HepG2 (cell line): Measurements from ENCODE around the gene SCGB1C2. TPM values are rescaled to one million over a fixed set of nuclear protein-coding genes. Genes with fewer than 3 reads are reported as not detected.

Experiments used
- CBX1 ChIP-seq: IDR thresholded peaks from one replicate; pipeline ENCODE4 v1.6.1; 2016; ENCODE audit warnings: antibody characterized with exemption, low read depth
- DRAP1 ChIP-seq: IDR thresholded peaks from 2 replicates; pipeline ENCODE4 v1.6.1; 2016; ENCODE audit warnings: missing genetic modification reagents, missing compliant biosample characterization
- EP300 ChIP-seq, 3 experiments: sonication (generic) in 1 of 3; formaldehyde crosslinking in 1 of 3; IDR thresholded peaks; 2 replicates each; pipeline versions ENCODE4 v1.5.1 to v1.6.1; 2011 to 2020; ENCODE audit warnings: low read depth in 2 of 3, low read length in 2 of 3, borderline replicate concordance in 1 of 3, improper control_type of control experiment in 1 of 3, mild to moderate bottlenecking in 1 of 3, missing genetic modification reagents in 1 of 3, moderate library complexity in 1 of 3
- HDAC1 ChIP-seq: sonication (generic); formaldehyde crosslinking; IDR thresholded peaks from 2 replicates; pipeline ENCODE4 v1.5.1; 2020; ENCODE audit warnings: mild to moderate bottlenecking, missing genetic modification reagents
- HOMEZ ChIP-seq: IDR thresholded peaks from 2 replicates; pipeline ENCODE4 v1.6.1; 2016; ENCODE audit warnings: low read depth
- KDM5A ChIP-seq: fragments of 200-600 bp; sonication (generic); IDR thresholded peaks from 2 replicates; pipeline ENCODE4 v1.7.0; 2018; ENCODE audit warnings: antibody characterized with exemption, mild to moderate bottlenecking, low read length, borderline replicate concordance
- MATR3 ChIP-seq: sonication (generic); formaldehyde crosslinking; IDR thresholded peaks from 2 replicates; pipeline ENCODE4 v1.4.0; 2020; ENCODE audit warnings: missing genetic modification reagents
- MAZ ChIP-seq, 2 experiments: sonication (generic) in 1 of 2; formaldehyde crosslinking in 1 of 2; IDR thresholded peaks; 2 replicates each; pipeline versions ENCODE4 v1.5.0 to v1.6.1; 2012 to 2020; ENCODE audit warnings: low read depth in 2 of 2, mild to moderate bottlenecking in 2 of 2, borderline replicate concordance in 1 of 2, improper control_type of control experiment in 1 of 2, low read length in 1 of 2, missing genetic modification reagents in 1 of 2, moderate library complexity in 1 of 2
- MBNL3 ChIP-seq: fragments of 250-450 bp; sonication (Bioruptor Pico); conservative IDR thresholded peaks from 2 replicates; pipeline ENCODE4 v1.8.0; 2022; ENCODE audit warnings: mild to moderate bottlenecking, inconsistent platforms
- MEIS2 ChIP-seq: sonication (generic); formaldehyde crosslinking; IDR thresholded peaks from 2 replicates; pipeline ENCODE4 v1.9.0; 2021; ENCODE audit warnings: mild to moderate bottlenecking, missing genetic modification reagents
- NFYB ChIP-seq: sonication (generic); formaldehyde crosslinking; IDR thresholded peaks from 2 replicates; pipeline ENCODE4 v1.4.0; 2020; ENCODE audit warnings: missing genetic modification reagents
- SKI ChIP-seq: fragments of 450-650 bp; IDR thresholded peaks from one replicate; pipeline ENCODE4 v1.6.1; 2018; ENCODE audit warnings: mild to moderate bottlenecking; ENCODE audit not compliant: partially characterized antibody
- SP1 ChIP-seq, 2 experiments: fragments of 450-650 bp in 1 of 2; sonication (generic) in 1 of 2; formaldehyde crosslinking in 1 of 2; IDR thresholded peaks; 2 replicates each; pipeline versions ENCODE4 v1.4.0 to v1.6.1; 2016 to 2020; ENCODE audit warnings: missing genetic modification reagents in 1 of 2
- SP140L ChIP-seq: sonication (generic); formaldehyde crosslinking; IDR thresholded peaks from 2 replicates; pipeline ENCODE4 v1.4.0; 2020; ENCODE audit warnings: missing genetic modification reagents, borderline replicate concordance
- SRSF1 ChIP-seq: fragments of 200-400 bp; formaldehyde crosslinking; optimal IDR thresholded peaks from 2 replicates; pipeline ENCODE3; 2017; ENCODE audit warnings: mild to moderate bottlenecking, low read depth, low read length, moderate library complexity
- TGIF2 ChIP-seq: IDR thresholded peaks from 2 replicates; pipeline ENCODE4 v1.6.1; 2016; ENCODE audit warnings: control low read depth, missing compliant biosample characterization
- ZFP82 ChIP-seq: sonication (generic); formaldehyde crosslinking; IDR thresholded peaks from 2 replicates; pipeline ENCODE4 v1.5.1; 2020; ENCODE audit warnings: mild to moderate bottlenecking, missing genetic modification reagents, borderline replicate concordance
- ZKSCAN1 ChIP-seq: fragments of 150-350 bp; IDR thresholded peaks from 2 replicates; pipeline ENCODE4 v1.6.1; 2014; ENCODE audit warnings: low read length
- ZNF224 ChIP-seq: sonication (generic); formaldehyde crosslinking; IDR thresholded peaks from 2 replicates; pipeline ENCODE4 v1.5.0; 2020; ENCODE audit warnings: mild to moderate bottlenecking, missing genetic modification reagents
- ZNF232 ChIP-seq: sonication (generic); formaldehyde crosslinking; IDR thresholded peaks from 2 replicates; pipeline ENCODE4 v1.4.0; 2020; ENCODE audit warnings: missing genetic modification reagents, borderline replicate concordance
- ZNF234 ChIP-seq: sonication (generic); formaldehyde crosslinking; conservative IDR thresholded peaks from 2 replicates; pipeline ENCODE4 v1.5.1; 2020; ENCODE audit warnings: mild to moderate bottlenecking, missing genetic modification reagents
- ZNF292 ChIP-seq: sonication (generic); formaldehyde crosslinking; IDR thresholded peaks from 2 replicates; pipeline ENCODE4 v1.8.1; 2022; ENCODE audit warnings: mild to moderate bottlenecking, low read depth, missing genetic modification reagents, borderline replicate concordance
- ZNF879 ChIP-seq: sonication (generic); formaldehyde crosslinking; IDR thresholded peaks from 2 replicates; pipeline ENCODE4 v1.8.1; 2023; ENCODE audit warnings: missing genetic modification reagents
- polyA plus RNA-seq, 8 experiments: library from polyadenylated mRNA; depleted of rRNA in 3 of 8; stranded (reverse) in 7 of 8; unstranded in 1 of 8; fragments of >200 nt; fragmentation: Illumina TruSeq in 4 of 8; extraction: Trizol in 4 of 8; gene quantifications; 2 replicates each; pipeline versions ENCODE4 v1.2.1 to v1.2.3, GENCODE V29; 2011 to 2016; ENCODE audit warnings: low read depth in 4 of 8, missing spikeins in 1 of 8, mixed read lengths in 1 of 8; ENCODE audit not compliant: insufficient read depth in 1 of 8
- total RNA-seq, 5 experiments: library from RNA; depleted of rRNA; stranded (reverse); fragments of >200 nt; fragmentation: Illumina TruSeq; extraction: Trizol; gene quantifications; 2 replicates each; pipeline ENCODE4 v1.2.3, GENCODE V29; 2016; ENCODE audit warnings: low read depth in 1 of 5
- TF ChIP-seq, protein P1 (sequence below): sonication (generic); formaldehyde crosslinking; IDR thresholded peaks from 2 replicates; pipeline ENCODE4 v1.4.0; 2020; ENCODE audit warnings: missing genetic modification reagents, mild to moderate bottlenecking, borderline replicate concordance
- TF ChIP-seq, protein P2 (sequence below): sonication (generic); formaldehyde crosslinking; IDR thresholded peaks from 2 replicates; pipeline ENCODE4 v1.5.0; 2020; ENCODE audit warnings: mild to moderate bottlenecking, low read depth, missing genetic modification reagents, borderline replicate concordance
- TF ChIP-seq, protein P3 (sequence below): sonication (generic); formaldehyde crosslinking; conservative IDR thresholded peaks from 2 replicates; pipeline ENCODE4 v1.5.0; 2020; ENCODE audit warnings: missing genetic modification reagents

The SCGB1C2 gene
- total and polyA plus RNA-seq, 2 of the 13 experiments (the other 11 are each of a cell fraction or from before 2014, with no cell fraction given), result not detected

DNA sequence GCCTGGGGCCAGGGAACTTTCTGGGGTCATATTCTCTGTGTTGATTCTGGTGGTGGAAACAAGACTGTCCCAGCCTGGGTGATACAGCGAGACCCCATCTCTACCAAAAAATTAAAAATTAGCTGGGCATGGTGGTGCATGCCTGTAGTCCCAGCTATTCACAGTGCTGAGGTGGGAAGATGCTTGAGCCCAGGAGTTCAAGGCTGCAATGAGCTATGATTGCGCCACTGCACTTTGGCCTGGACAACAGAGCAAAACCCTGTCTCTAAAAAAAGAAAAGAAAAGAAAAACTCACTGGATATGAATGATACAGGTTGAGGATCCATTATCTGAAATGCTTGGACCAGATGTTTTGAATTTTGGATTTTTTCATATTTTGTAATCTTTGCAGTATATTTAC, 13.6 kb downstream of the SCGB1C2 start (continued):
- TF ChIP-seq, protein P1, sequence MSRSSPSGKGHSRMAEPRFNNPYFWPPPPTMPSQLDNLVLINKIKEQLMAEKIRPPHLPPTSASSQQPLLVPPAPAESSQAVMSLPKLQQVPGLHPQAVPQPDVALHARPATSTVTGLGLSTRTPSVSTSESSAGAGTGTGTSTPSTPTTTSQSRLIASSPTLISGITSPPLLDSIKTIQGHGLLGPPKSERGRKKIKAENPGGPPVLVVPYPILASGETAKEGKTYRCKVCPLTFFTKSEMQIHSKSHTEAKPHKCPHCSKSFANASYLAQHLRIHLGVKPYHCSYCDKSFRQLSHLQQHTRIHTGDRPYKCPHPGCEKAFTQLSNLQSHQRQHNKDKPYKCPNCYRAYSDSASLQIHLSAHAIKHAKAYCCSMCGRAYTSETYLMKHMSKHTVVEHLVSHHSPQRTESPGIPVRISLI (CRISPR knock-in tag), result peak; percentile 28; the same call in 1 of the 2 replicates
- TF ChIP-seq HOMEZ (CRISPR knock-in tag) (no peak), MATR3 (CRISPR knock-in tag) (no peak), HDAC1 (CRISPR knock-in tag) (0 out of 2 replicates have a peak, but pooled peaks have one; percentile 24), ZNF879 (CRISPR knock-in tag) (no peak), ZNF234 (CRISPR knock-in tag) (no peak), ZNF292 (CRISPR knock-in tag) (no peak), ZNF224 (CRISPR knock-in tag) (no peak), SP140L (CRISPR knock-in tag) (no peak), SKI (no peak), ZFP82 (CRISPR knock-in tag) (no peak), CBX1 (no peak), TGIF2 (no peak), SP1 (IDR thresholded peaks at IDR 0.05) (no peak), SP1 (CRISPR knock-in tag; IDR thresholded peaks at IDR 0.05) (no peak), SRSF1 (no peak), ZNF232 (CRISPR knock-in tag) (no peak), MAZ (IDR thresholded peaks at IDR 0.05; ENCODE audit: borderline replicate concordance, low read depth, low read length) (no peak), MAZ (CRISPR knock-in tag; IDR thresholded peaks at IDR 0.05; ENCODE audit: low read depth) (no peak), MEIS2 (CRISPR knock-in tag) (no peak), ZKSCAN1 (no peak), EP300 (IDR thresholded peaks at IDR 0.05; ENCODE audit: low read depth in 2 of 2, low read length in 2 of 2) (peak in 1 of 2 experiments; percentile 26; a peak in 1 of 4 replicates), EP300 (CRISPR knock-in tag; IDR thresholded peaks at IDR 0.05; ENCODE audit: borderline replicate concordance) (no peak), NFYB (no peak), KDM5A (no peak), DRAP1 (CRISPR knock-in tag) (no peak), MBNL3 (CRISPR knock-in tag) (no peak)
- TF ChIP-seq, protein P2, sequence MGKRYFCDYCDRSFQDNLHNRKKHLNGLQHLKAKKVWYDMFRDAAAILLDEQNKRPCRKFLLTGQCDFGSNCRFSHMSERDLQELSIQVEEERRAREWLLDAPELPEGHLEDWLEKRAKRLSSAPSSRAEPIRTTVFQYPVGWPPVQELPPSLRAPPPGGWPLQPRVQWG, result no peak
- TF ChIP-seq, protein P3, sequence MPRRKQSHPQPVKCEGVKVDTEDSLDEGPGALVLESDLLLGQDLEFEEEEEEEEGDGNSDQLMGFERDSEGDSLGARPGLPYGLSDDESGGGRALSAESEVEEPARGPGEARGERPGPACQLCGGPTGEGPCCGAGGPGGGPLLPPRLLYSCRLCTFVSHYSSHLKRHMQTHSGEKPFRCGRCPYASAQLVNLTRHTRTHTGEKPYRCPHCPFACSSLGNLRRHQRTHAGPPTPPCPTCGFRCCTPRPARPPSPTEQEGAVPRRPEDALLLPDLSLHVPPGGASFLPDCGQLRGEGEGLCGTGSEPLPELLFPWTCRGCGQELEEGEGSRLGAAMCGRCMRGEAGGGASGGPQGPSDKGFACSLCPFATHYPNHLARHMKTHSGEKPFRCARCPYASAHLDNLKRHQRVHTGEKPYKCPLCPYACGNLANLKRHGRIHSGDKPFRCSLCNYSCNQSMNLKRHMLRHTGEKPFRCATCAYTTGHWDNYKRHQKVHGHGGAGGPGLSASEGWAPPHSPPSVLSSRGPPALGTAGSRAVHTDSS (CRISPR knock-in tag), result no peak
